Fibroblast of skin of right quadriceps (primary cell): ENCODE results near the gene TEX22.
A peak's percentile ranks its signal among the peaks of the same experiment; 100 is the strongest.

Source experiments
- DNase-seq: peaks from one replicate; pipeline ENCODE4 v3.0.0-alpha.2; 2013

Gene TEX22

DNA sequence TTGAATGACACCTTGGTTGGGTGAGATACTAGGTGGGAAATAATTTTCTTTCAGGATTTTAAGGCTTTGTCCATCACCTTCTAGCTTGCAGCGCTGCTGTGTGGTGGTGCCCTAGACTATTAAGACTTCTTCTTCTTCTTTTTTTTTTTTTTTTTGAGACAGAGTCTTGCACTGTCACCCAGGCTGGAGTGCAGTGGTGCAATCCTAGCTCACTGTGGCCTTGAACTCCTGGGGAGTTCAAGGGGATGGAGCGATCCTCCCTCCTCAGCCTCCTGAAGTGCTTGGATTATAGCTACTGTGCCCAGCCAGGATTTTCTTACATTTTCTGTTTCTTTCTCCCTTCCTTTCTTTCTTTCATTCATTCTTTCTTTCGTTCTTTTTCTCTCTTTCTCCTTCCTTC is 11.0 kb downstream of the TEX22 start:
- DNase-seq, result no peak

DNA sequence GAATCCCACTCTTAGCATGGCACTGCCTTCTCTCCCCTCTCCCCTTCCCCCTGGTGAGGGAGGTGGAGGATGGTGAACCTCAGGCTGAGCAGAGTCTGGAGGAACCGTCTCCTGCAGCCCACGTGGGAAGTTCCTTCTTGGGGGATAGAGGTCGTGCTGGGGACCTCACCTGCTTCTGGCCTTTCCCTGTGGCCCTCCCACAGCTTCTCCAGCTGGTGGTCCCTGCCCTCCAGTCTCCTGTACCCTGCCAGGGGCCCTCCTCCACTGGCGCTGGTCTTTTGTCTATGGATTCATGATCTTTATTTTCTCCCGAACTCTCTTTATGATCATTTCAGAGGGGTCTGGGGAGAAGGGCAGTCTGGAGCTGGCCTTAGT is 12.3 kb downstream of the TEX22 start:
- DNase-seq, result no peak

DNA sequence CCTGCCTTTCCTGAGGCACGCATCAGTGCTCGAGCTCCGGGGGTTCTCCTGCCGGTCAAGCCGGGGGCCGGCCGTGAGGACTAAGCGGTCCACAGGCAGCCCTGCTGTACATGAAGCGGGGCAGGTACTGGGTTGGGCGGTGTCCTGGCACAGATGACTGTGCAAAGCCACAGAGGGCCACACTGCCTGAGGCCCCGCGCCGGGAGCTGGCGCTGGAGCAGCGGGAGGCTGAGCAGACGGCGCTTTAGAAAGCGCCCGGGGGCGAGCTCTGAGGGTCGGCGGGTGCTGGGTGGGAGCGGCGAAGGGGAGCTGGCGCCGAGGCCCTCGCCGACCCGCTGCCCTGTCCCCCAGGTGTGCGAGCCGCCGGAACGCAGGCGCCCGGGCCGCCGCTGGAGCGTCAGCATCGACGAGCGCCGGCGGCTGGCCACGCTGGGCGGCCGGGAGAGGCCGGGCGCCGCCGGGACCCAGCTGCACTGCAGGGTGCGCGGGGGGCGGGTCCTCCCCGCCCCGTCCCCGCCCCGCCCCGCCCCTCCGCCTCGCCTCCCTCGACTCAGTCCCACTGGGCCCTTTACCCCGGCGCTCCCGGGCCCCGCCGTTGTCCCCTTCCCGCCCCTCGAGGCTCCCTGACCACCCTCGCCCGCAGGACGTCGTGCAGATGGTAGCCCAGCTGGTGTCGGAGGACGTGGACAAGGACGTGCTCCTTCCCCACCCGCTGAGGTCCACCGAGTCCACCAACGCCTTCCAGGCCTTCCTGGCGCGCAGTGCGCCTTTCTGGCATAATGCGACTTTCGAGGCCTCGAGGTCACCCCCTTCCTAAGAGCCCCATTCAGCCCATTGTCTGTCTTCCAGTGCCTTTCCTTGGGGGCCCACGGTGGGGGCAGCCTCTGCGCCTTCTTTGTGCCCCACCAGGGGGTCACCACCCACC is 12.9 kb downstream of the TEX22 start:
- peak; percentile 27 for DNase-seq

DNA sequence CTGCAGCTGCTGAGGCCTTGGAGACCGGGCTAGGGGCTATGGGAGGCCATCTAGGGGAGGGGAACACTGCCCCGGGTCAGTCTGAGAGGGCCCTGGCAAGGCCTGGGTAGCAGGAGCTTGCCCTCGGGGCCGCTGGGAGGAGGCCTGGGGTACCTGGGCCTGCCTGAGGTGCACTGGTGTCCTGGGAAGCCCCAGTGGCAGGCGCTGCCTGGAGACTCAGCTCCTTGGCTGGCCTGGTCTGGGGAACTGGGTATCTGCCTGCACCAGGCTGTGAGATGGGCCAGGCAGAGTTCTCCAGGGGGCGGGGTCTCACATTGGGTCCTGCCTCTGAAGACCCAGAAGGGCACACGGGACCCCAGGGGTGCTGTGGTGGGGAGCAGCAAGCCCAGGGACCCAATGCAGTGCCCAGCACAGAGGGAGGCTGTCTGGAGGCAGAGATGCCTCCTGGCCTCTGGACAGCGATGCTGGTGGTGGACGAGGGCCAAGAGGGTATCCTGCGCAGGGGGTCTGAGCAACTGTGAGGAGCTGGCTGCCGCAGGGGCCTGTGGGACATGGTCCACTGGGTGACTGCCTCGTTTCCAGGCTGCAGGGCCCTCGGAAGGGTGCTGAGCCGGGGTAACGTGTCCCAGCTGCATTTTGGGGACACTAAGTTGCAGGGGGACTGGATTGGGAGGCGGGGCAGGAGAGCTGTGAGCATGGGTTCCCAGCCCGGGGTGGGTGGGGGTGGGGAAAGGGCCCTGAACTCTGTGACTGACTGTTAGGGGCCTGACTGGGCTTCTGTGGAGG is 13.8 kb downstream of the TEX22 start:
- no peak for DNase-seq

DNA sequence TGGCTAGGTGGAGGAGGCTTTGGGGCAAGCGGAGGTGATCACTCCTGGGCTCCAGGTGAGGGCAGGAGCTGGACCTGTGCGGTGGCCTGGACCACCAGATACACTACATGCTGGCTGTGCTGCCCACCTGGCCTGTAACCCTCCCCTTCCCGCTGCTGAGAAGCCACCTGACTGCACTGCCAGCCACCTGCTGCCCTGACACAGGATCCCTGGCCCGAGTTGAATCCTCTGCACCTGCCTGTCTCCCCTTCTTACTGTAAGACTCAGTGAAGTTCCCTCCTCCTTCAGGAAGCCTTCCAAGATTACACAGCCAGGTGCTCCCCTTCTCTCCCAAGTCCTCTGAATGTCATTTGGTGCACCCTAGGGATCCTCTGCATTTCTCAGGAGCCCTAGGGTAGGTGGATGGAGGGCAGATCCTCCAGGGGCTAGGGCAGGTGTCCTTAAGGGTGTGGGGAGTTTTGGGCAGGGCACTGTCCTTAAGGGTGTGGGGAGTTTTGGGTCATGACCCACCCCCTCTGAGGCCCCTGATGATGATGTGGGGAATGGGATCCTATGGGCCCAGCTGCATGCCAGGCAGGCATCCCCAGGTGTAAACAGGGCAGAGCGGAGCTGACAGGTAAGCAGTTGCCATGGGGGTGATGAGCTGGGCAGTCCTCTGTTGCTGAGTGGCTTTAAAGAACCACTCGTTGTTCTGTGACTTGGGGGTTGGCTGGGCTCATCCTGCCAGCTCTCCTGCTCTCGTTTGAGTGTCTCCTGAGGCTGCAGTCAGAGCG is 14.6 kb downstream of the TEX22 start:
- no peak for DNase-seq

DNA sequence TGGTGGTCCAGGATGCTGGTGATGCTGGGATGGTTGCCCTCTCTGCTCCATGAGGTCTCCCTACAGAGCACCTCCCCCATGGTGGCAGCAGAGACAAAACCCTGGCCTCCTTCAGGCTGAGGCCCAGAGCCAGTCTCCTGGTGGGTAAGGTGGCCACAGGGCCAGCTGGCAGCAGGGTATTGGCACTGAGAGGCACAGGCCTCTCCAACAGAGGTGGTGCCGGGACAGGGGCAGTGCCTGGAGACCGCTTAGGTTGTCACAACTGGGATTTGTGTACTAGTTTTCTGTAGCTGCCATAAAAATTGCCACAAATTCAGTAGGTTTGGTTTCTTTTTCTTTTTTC is 15.2 kb downstream of the TEX22 start:
- no peak for DNase-seq

DNA sequence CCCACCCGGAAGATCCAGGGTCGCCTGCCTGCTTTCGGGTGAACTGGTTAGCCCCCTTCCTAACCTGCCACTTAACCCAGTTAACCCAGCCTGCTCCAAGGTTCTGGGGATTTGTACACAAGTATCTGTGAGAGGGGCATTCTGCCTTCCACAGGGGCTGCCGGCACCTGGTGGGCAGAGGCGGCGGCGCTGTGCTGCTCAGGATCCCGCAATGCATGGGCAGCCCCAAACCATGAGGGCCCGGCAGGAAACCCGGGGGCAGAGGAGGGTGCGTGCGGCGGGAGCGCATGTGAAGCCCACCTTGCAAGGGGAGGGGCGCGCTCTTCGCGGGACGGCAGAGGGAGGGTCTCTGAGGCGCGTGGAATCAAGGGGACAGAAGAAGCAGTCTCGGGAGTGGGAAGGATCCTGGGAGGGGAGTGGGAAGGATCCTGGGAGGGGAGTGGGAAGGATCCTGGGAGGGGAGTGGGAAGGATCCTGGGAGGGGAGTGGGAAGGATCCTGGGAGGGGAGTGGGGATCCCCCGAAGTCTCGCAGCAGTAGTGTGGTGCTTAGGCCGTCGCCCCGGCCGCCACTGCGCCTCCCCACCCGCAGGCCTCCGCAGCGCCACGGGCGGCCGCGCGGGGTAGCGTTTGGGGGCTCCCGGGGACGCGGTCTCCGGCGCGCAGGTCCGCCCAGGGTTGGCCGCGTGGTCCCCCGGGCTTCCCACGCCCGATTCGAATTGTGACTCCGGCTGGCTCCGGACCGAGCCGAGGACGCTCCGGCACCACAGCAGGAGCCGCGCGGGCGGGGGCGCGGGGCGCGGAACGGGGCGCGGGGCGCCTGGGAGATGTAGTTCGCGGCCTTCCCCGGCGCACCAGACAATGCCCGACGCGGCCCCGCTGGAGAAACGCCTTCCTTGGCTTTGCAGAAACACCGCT is 16.4 kb downstream of the TEX22 start:
- peak; percentile 65 for DNase-seq

DNA sequence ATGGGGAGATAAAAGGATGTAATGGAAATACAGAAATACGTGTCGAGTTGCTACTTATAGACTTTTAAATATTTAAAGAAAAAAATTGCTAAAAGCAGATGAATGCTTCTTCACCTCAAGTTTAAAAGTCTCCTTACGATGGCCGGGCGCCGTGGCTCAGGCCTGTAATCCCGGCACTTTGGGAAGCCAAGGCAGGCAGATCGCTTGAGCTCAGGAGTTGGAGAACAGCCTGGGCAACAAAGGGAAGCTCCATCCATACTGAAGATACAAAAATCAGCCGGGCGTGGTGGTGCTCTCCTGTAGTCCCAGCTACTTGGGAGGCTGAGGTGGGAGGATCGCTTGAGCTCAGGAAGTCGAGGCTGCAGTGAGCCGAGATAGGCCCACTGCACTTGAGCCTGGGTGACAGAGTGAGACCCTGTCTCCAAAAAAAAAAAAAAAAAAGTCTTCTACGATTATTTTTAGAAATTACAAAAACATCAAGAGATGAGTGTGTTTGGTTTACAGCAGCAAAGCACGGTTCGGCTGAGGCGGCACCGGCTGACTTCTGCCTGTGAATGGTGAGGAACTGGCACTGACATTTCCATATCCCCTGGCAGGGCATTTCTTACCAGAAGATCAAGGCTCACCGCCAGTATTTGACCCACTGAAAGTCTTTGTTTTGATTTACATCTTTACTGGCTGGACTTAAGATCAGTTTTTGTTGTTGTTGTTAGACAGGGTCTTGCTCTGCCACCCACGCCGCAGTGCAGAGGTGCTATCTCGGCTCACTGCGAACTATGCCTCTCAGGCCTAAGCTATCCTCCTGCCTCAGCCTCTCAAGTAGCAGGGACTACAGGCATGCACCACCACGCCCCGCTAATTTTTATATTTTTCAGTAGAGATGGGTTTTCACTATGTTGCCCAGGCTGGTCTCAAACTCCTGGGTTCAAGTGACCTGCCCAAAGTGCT is 17.4 kb downstream of the TEX22 start:
- DNase-seq, result no peak

DNA sequence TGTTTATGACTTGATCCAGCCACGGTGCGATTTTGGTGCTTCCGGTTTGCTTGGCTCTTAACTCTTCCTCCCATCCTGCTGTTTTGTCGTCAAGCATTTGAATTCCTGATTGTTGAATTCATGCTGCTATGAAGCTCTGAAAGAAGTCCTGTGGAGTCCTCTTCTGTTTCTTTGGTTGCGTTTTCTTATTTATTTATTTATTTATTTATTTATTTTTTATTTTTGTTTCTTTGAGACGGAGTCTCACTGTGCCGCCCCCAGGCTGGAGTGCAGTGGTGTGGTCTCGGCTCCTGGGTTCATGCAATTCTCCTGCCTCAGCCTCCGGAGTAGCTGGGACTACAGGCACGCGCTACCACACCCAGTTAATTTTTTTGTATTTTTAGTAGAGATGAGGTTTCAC is 18.3 kb downstream of the TEX22 start:
- DNase-seq, result no peak

DNA sequence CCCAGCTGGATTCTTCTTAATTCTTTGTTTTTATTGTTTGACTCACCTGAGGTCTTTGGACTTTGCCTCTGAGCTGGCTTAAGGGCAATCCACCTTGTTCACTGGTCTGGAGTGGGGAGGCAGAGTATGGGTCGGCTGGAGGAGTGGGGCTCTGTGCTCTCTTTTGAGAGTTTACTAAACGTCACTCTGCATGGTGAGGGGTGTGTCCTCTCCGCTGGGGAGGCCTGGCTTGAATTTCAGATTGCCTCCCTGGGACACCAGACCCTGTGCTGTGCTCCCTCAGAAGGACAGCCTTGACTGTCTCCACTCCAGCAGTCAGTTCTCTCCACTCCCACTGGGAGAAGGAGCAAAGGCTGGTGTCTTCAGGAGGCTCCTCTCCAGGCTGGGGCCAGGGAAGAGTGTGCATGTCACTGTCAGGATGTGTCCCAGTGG is 19.4 kb downstream of the TEX22 start:
- DNase-seq, result no peak

DNA sequence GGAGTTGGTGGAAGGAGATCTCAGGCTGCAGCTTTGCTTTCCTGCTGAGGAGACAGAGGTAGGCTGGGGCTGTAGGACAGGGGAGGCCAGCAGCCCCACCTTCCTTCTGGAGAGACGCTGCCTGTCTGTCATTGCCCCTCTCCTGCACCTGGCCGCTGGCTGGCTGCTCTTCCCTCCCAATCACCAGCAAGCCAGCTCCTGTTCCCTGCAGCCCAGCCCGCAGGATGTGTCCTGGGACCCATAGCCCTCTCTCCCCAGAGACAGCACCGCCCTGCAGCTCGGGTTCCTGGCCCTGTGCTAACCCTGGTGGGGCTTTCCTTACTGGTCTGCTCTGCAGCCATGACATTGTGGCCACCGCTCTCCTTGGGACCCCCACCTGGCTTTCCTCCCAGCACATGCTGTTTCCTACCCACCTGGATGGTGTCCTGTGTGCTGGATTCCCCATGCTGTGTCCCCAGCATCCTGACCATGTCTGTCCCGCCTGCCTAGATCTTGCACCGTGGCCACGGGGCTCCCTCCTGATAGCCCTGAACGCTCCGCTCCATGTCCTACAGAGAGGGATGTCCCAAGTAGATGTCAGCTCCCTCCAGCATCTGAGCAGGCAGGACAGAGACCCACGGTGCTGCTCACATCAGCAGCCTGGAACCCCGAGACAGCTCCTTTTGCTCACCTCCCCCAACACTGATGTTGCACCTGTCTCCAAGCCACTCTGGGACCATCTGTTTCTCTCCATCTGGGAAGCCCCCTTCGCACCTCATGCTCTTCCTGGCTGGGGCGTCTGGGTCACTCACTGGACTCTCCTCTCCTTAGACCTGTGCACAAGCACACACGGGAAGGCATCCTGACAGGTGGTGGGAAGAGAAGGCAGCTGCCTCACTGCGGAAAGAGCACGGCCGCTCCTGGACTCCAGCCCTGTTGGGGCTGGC is 20.2 kb downstream of the TEX22 start:
- no peak for DNase-seq

DNA sequence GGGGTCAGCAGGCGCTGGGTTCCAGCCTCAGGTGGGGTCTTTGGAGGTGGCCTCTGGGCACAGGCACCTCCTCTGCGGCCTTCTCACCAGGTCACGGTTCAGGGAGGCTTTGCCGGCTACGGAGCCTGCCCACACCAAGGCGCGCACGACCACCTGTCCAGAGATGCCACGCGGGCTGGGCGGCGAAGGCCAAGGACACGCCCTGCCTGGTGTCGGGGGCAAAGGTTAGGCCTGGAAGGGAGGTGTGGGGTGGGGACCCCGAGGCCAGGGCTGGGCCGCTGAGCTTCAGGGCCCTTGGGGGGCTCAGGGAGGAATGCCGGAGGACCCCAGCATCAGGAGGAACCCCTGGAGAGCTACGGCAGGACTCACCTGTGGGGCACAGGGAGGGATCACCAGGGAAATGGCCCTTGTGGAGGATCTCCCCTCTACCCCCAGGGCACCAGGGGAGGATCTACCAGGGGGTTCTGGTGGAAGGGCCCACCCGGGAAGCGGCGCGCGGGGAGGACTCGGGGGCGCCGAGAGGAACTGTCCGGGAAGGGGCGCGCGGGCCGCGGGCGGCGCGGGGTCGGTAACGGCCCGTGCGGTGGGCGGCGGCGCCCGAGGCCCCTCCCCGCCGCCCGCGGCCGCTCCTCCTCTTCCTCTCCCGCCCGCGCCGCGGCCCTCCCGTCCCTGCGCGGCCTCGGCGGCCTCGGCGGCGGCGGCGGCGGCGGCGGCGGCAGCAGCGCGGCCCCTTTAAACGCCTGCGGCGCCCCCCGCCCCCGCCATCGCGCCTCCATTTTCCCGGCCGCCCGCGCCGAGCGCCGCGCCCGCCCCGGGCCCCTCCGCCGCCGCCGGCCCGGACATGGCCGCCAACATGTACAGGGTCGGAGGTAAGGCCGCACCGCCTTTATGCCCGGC is 21.1 kb downstream of the TEX22 start, which contains the start of gene MTA1:
TSS of gene MTA1 (plus strand) at position 633 of the 897 bp plus-strand sequence. CDS start at position 842, 209 bp downstream.
- peak; percentile 50 for DNase-seq

DNA sequence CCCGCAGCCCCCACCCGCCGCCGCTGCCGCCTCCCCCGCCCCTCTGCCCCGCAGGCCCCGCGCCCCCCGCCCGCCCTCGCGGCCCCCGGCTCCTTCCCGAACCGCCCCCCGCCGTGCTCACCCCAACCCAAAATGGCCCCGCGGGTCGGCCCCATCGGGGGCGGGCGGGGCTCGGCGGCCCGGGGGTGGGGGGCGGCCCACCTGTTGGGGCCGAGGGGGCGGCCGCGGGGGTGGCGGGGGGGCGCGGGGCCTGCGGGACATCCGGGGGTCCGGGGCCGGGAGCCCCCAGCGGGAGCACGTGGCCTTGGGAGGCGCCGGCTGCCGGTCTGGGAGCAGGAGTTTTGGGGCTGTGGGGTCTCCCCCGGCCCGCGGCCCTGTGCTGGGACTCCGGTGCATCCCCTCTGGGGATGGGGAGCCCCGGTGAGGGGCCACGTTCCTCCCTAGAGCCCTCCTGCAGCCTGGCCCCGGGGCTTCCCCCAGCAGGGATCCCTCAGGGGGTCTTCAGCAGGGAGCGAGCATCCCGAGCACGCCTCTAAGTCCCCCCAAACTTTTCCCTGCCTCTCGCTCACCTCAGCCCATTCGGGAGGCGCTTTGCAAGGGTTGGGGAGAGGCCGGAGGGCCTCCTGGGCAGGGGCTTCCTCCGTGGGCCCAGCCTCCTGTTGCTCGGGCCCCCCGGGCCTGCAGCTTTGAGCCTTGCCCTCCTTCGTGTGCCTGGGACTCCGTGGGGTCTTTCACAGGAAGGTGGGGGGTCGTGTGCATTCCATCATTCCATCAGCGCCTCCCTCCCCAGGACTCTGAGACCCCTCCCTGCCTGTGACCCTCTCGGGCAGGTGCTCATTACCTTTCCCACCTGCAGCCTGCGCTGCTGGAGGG is 22.0 kb downstream of the TEX22 start:
- no peak for DNase-seq

DNA sequence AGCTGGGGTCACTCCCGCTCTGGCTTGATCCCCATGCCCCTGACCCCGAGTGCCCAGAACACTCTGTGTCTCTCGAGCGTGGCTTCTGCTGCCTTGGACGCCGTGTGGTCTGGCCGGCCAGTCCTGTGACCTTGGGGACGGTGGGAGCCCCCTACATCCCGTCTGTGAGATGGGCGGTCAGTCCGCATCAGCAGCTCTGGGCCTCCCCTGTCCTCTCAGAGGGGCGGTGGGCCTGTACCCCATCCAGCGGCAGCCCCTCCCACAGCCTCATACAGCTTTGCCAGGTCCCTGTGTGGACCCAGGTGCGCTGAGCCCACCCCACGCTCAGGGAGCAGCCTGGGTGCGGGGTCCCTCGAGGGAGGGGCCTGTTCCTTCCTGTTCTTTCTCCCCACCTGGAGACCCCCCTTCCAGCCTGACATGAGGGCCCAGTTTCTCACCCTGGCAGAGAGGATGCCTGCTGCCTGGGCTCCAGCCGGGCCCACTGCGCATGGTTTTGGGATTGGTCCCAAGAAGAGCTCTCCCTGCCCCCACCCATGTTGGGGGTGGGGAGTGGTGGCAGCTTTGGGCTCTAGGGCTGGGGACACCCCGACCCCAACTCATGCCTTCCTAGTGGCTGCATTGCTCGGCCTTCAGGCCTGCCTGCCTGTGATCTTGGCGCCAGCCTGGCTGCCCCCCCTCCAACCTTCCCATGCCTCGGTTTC is 22.8 kb downstream of the TEX22 start:
- DNase-seq, result no peak

DNA sequence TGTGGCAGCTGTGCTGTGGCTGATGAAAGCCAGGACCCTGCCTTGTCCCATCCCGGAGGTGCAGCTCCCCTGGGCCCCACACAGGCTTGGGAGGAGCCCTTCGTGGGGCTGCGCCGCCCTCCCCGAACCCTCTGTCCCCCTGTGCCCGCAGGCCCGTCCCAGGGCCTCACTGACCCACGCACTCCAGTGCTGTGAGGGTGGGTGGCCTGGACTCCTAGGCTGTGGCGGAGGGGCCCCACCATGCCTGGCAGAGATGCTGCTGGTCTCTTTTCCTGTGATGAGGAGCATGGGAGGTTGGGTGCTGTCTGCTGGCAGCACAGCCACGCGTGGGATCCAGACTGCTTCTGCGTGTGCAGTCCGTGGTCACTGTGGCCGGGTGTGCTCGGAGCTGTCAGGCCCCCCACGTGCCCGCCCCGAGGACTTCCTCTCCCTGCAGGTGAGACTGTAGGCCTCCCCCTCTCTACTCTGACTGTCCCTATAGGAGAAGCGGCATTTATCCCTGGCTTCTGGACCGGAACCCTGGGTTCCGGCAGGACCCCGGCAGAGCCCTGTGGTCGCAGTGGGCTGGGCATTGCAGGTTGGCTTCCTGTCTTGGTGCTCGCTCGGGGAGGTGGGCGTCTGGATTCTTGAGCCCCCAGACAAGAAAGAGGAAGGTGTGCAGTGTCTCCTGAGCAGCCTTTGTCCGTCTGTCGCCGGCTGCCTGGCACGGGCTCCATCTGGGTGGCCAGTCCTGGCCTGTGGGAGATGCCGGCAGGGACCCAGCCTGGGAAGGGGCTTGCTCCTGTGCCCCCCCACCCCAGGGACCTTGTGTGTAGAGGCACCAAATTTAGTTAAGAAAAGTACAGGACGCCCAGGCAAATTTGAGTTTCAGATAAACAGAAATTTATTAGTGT is 23.6 kb downstream of the TEX22 start:
- DNase-seq, result no peak
